RPMI8226 (cell line): ENCODE results near the gene CDK14.

Source experiments
- DNase-seq: peaks from one replicate; pipeline ENCODE4 v3.0.0-alpha.2; 2015

Gene CDK14

DNA sequence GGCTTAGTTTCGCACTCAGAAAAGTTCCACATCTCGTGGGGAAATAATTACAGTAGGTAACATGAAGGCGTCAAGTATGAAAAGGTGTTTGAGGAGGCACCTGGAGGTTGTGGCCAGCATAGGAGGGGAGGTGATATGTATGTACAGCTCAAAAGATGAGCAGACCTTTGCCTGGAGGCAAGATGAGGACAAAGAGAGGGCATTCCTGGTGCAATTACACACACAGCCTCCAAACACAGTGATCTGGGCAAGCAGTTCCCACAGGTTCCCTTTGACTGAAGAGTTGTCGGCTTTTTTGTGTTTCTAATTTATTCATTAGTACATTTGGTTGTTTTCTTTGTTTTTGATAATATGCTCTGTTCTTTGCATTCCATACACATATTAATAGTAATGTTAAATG is 46.9 kb downstream of the CDK14 start:
- DNase-seq: no peak

- no peak for DNase-seq
Measured at GRCh38 chr7:90645784-90646183, 49.7 kb downstream of the CDK14 start.

- DNase-seq: no peak
Measured at GRCh38 chr7:90648107-90648506, 52.0 kb downstream of the CDK14 start.

GRCh38 chr7:90648834-90649233 is 52.7 kb downstream of the CDK14 start:
- no peak for DNase-seq

- no peak for DNase-seq
Measured at GRCh38 chr7:90654718-90655427, 58.8 kb downstream of the CDK14 start.

GRCh38 chr7:90655566-90655965 is 59.4 kb downstream of the CDK14 start:
- DNase-seq: no peak

DNA sequence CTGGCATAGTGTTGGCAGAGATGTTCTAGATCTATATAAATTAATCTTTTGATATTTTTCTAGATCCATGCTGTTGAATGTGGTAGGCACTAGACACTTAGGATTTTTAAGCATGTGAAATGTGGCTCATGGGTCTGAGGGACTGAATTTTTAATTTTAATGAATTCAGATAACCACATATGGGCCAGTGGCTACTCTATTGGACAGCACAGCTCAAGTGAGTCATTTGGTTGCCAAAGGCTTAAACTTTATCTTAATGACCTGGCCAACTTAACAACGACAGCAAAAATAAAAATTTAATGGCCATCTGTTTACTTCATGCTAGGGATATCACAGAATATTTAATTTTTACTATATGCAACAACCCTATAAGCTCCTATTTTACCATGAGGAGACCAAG is 61.4 kb downstream of the CDK14 start:
- no peak for DNase-seq

GRCh38 chr7:90660100-90660499 is 64.0 kb downstream of the CDK14 start:
- DNase-seq: no peak

DNA sequence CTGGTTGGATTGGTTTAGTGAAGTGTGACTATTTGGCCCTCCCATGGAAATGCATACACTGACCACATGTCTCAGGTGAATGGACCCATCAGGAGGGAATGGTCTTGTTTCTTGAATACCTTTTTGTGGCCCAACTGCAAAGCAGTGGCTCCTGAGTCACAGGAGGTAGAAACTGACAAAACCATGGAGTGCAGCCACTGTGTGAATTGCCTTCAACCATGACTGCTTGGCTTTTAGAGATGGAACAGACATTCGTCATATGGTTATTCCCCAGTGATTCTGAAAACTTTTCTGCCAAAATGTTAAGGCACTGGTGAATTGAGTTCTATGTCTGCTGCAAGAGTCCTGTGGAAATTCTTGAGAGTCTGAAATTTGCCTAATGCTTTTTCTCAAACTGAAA is 64.7 kb downstream of the CDK14 start:
- no peak for DNase-seq

GRCh38 chr7:90661290-90662151 is 65.4 kb downstream of the CDK14 start:
- no peak for DNase-seq

DNA sequence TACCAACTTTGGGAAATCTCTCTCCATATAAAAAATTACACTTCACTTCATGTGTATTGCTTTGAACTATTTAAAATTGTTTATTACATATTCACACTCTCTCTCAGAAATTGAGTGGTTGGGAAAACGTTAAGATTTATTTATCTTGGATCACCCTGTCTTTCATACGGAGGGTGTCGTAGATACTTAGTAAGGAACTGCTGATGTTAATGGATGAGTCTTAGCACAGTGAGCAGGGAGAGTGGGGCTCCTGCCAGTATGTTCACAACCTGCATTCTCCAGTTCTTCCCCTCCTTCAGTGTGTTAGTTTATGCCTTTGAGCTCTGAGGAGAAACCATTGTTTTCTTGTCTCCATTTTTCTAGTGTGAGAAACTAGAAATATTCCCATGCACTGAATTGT is 67.1 kb downstream of the CDK14 start:
- no peak for DNase-seq

DNA sequence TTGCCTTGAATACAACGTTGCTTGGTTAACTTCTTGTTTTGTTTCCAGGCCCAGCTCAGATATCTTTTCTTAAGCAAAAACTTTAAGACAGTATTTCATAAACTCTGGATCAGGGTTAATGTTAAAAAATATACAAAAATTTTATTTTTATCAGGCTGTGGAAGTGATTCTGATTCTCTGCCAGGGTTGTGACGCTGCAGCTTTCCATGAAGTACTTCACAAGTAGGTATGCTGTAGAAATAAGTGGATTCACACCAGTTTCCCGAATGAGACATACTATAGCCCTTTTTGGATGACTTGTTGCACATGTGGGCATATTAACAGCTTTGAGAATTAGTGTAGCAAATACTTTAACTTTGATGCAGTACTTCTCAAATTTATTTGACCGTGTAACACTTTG is 70.1 kb downstream of the CDK14 start:
- DNase-seq: no peak

DNA sequence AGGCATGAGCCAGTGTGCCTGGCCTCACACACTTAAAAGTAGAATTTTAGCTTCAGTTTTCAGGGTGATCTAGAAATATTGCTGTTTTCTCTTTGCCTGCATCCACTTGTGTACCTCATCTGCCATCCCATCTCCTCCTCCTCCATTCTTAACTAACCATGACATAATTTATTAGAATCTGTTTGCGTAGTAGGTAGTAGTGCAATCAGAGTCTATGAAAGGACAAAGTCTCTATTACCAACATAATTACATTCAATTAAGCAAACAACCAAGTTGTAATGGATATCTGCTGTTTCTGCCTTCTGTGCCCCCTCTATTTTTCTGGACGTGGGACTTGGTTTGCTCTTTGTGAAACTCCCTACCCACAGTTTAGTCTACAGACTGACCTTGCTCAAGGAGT is 72.9 kb downstream of the CDK14 start:
- no peak for DNase-seq

GRCh38 chr7:90669492-90669891 is 73.4 kb downstream of the CDK14 start:
- DNase-seq: no peak

DNA sequence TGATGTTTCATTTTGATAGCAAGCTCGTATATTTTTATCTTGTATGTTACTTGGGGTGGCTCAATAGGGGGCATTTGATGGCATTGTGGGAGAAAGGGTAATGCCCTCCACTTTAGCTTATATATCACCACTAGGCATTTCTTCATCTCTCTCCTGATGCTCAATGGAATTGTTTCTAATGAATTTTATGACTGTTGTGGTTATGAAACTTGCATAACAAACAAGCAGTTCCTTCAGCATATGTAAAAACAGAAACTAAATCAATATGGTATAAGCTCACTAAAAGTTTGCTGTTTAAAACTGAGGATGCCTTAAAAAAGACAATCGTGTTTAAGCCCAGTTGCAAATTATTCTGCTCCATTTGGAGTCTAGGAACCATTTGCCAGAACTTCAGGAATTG is 75.5 kb downstream of the CDK14 start:
- no peak for DNase-seq

GRCh38 chr7:90672210-90672609 is 76.1 kb downstream of the CDK14 start:
- no peak for DNase-seq

GRCh38 chr7:90674625-90675024 is 78.5 kb downstream of the CDK14 start:
- DNase-seq: no peak

DNA sequence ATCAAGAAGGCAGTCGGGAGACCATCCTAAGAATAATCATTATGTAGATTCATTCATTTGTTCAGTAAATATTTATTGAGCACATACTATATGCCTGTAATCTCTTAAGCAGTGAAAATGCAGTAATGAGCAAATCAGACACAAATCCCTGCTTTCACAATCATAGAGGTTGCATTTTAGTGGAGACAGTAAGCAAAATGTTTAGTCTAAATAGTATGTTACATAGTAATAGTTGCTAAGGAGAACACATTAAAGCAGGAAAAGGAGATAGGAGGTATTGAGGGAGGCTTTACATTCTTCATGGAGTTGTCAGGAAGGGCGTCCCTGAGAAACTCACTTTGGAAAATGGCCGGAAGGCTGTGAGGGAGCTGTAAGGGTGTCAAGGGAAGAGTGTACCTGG is 79.9 kb downstream of the CDK14 start:
- DNase-seq: no peak

DNA sequence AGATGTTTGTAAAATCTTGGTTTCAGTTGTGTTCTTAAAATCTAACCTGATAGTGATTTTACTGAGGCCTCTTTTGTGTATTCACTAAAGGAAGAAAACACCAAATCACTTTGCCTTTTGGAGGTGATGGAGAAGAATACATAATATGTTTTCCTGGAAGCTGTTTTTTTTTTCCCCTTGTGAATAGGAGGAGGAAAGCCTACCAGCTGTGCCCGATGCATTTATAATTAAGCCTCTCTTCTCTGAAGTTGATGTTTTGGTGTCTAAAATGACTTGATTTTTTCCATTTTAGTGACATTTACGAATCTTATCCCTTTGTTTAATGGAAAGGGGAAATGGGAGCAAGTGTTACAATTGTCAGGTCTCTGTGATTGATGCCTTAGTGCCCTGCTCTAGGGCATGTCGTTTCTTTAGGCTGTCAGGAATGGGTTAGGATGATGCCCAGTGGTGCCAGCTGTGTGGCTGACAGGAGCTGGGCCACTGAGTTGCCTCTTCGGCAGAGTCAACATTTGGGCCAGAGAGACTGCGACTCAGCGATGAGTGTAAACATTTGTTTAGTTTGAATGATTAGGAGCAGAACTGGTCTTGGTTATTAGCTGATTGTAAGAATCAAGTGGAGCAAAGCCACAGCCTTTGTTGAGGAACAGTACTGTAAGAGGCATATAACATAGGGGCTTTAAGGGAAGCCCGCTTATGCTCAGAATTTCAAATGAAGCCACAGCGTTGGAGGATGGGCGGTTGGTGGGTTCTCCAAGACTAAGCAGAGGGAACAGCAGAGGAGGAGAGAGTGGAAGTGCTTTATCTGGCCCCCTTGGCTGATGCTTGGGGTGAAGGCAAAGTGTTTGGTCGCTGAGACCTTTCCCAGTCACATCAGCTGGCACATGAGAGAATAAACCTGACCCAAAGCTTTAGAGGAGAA is 81.6 kb downstream of the CDK14 start:
- no peak for DNase-seq

DNA sequence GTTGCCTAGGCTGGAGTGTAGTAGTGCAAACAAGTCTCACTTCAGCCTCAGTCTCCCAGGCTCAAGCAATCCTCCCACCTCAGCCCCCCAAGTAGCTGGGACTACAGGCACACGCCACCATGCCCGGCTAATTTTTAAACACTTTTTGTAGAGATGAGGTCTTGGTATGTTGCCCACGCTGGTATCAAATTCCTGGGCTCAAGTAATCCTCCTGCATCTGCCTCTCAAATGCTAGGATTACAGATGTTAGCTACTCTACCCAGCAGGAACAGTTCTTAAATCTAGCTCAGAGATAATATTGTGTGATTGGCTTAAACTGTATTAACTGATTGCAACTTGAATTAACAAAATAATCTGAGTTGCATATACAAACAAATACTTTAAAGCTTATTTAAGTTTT is 82.9 kb downstream of the CDK14 start:
- no peak for DNase-seq

GRCh38 chr7:90680484-90680883 is 84.4 kb downstream of the CDK14 start:
- no peak for DNase-seq

DNA sequence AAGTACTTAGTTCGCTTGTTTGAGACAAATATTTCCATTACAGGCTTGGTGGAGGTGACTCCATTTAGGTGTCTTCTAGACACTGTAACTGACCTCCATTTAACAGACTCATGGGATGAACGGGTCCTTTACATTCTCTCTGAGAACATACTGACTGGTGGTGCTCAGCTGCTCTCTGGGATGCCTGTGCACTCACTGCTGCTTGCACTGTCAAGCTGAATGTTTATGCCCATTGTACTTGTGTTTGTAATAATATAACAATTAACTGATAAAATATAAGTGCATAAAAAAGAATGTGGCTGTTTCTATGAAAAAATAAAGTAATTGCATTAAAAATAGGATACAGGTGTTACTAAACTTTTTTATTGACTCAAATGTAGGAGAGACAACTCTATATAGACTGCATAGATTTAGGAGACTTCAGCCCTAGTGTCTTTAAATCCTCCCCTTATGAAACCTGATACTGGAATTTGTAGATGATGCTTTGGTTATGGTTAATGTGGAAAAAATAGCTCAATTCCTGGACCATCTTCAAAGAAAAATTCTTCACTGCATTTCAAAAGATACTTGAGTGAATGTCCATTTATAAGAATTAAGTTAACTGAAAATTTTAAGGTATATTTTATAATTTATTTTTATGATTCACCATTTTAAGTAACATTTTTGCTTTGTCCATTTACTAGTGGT is 85.4 kb downstream of the CDK14 start:
- no peak for DNase-seq

GRCh38 chr7:90686146-90686545 is 90.0 kb downstream of the CDK14 start:
- no peak for DNase-seq
